HepG2 (cell line): ENCODE measurements around the gene MAP3K21.

Experiments used
- ATF7 ChIP-seq, 2 experiments: fragments of 450-650 bp in 1 of 2; sonication (generic) in 1 of 2; formaldehyde crosslinking in 1 of 2; IDR thresholded peaks; 2 replicates each; pipeline versions ENCODE4 v1.4.0 to v1.6.1; 2016 to 2020; ENCODE audit warnings: antibody characterized with exemption in 1 of 2, mild to moderate bottlenecking in 1 of 2, missing genetic modification reagents in 1 of 2
- EZH2 ChIP-seq: conservative IDR thresholded peaks from 2 replicates; pipeline ENCODE4 v1.6.1; 2012; ENCODE audit warnings: mild to moderate bottlenecking, low read depth, low read length, moderate library complexity
- FOXJ3 ChIP-seq: sonication (generic); formaldehyde crosslinking; IDR thresholded peaks from 2 replicates; pipeline ENCODE4 v1.4.0; 2020; ENCODE audit warnings: missing genetic modification reagents, mild to moderate bottlenecking, borderline replicate concordance
- HOXA5 ChIP-seq: sonication (generic); formaldehyde crosslinking; IDR thresholded peaks from 2 replicates; pipeline ENCODE4 v1.4.0; 2020; ENCODE audit warnings: missing genetic modification reagents
- KDM1A ChIP-seq: IDR thresholded peaks from 2 replicates; pipeline ENCODE4 v1.6.1; 2016; ENCODE audit warnings: missing compliant biosample characterization
- MTF1 ChIP-seq: sonication (generic); formaldehyde crosslinking; IDR thresholded peaks from 2 replicates; pipeline ENCODE4 v1.5.0; 2020; ENCODE audit warnings: missing genetic modification reagents
- POLR2AphosphoS5 ChIP-seq: IDR thresholded peaks from 2 replicates; pipeline ENCODE4 v1.6.1; 2012; ENCODE audit warnings: low read depth, low read length
- RBAK ChIP-seq: sonication (generic); formaldehyde crosslinking; IDR thresholded peaks from 2 replicates; pipeline ENCODE4 v1.5.1; 2020; ENCODE audit warnings: mild to moderate bottlenecking, missing genetic modification reagents
- ZNF101 ChIP-seq: sonication (generic); formaldehyde crosslinking; IDR thresholded peaks from 2 replicates; pipeline ENCODE4 v1.4.0; 2020; ENCODE audit warnings: mild to moderate bottlenecking, low read depth, missing genetic modification reagents, borderline replicate concordance
- ZNF143 ChIP-seq: sonication (generic); formaldehyde crosslinking; IDR thresholded peaks from 2 replicates; pipeline ENCODE4 v1.4.0; 2020; ENCODE audit warnings: missing genetic modification reagents
- ZNF30 ChIP-seq: sonication (generic); formaldehyde crosslinking; IDR thresholded peaks from 2 replicates; pipeline ENCODE4 v1.5.0; 2020; ENCODE audit warnings: mild to moderate bottlenecking, missing genetic modification reagents
- ZNF720 ChIP-seq: sonication (generic); formaldehyde crosslinking; IDR thresholded peaks from 2 replicates; pipeline ENCODE4 v1.4.0; 2020; ENCODE audit warnings: missing genetic modification reagents
- TF ChIP-seq, protein P1 (sequence below): sonication (generic); formaldehyde crosslinking; IDR thresholded peaks from 2 replicates; pipeline ENCODE4 v1.5.0; 2020; ENCODE audit warnings: mild to moderate bottlenecking, missing genetic modification reagents, moderate library complexity

DNA sequence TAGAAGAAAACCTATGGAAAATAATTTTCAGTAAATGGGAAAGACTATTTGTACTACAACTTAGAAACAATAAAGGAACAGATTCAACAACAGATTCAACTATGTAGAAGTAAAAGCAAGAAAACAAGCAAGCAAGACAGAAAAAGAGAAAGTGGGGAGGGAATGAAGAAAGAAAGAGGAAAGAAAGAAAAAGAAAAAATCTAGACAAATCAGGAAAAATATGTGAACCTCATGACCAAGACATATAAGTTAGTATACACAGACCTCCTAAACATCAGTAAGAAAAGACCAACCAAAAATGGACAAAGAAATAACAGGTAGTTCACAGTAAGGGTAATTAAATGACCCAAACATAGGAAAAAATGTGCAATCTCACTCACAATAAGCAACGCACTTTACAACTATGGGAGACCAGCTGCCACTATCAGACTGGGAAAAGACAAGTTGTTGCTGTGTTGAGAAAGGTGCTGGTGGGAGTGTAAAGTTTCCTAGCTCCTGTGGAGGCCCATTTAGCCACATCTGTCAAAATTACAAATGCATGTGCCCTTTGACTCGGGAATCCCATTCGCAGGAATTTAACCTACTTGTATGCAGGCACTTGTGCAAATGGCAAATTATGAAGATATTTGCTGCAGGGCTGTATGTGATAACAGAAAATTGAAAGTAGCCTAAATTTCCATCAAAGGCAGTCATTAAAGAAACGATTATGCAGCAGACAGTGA, 13.9 kb upstream of the MAP3K21 start:
- TF ChIP-seq, protein P1, sequence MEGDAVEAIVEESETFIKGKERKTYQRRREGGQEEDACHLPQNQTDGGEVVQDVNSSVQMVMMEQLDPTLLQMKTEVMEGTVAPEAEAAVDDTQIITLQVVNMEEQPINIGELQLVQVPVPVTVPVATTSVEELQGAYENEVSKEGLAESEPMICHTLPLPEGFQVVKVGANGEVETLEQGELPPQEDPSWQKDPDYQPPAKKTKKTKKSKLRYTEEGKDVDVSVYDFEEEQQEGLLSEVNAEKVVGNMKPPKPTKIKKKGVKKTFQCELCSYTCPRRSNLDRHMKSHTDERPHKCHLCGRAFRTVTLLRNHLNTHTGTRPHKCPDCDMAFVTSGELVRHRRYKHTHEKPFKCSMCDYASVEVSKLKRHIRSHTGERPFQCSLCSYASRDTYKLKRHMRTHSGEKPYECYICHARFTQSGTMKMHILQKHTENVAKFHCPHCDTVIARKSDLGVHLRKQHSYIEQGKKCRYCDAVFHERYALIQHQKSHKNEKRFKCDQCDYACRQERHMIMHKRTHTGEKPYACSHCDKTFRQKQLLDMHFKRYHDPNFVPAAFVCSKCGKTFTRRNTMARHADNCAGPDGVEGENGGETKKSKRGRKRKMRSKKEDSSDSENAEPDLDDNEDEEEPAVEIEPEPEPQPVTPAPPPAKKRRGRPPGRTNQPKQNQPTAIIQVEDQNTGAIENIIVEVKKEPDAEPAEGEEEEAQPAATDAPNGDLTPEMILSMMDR (CRISPR knock-in tag): no peak
- TF ChIP-seq FOXJ3 (no peak), KDM1A (no peak), EZH2 (no peak), ATF7 (IDR thresholded peaks at IDR 0.05) (no peak), ATF7 (CRISPR knock-in tag; IDR thresholded peaks at IDR 0.05) (no peak), HOXA5 (no peak), ZNF143 (CRISPR knock-in tag) (no peak), ZNF101 (CRISPR knock-in tag) (no peak), RBAK (CRISPR knock-in tag) (no peak), POLR2AphosphoS5 (no peak), MTF1 (CRISPR knock-in tag) (no peak), ZNF30 (CRISPR knock-in tag) (no peak), ZNF720 (CRISPR knock-in tag) (no peak)
